ENCODE measurements around the gene ATXN3L.

DNA sequence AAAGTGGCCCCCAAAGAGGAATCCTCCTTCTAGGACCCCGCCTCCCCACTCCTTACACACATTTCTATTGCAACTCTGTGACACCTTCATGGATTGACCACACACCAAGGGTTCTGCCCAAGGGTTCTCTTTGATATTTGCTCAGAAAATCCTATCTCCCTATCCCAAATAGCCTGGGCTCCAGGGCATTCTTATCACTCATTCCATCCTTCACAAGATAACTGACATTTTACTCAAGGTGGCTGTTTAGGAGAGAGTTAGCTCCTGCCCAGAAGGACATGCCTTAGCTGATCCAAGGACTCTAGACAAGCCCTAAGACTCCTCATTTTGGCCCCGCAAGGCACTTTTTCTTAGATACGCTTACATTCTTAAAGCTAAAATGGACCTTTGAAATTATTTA lies 47.4 kb downstream of the ATXN3L start:
- no peak for TF ChIP-seq CTCF (IDR thresholded peaks at IDR 0.05; ENCODE audit: insufficient read depth, low read length, poor library complexity, severe bottlenecking)
- TF ChIP-seq EZH2phosphoT487 (conservative IDR thresholded peaks at IDR 0.05; ENCODE audit: low read length) = no peak

Data from SU-DHL-6 (cell line).